Neural progenitor cell (in vitro differentiated cells): ENCODE results near the gene OR51E2.

Experiments
- EZH2phosphoT487 ChIP-seq: fragments of 200-600 bp; sonication (generic); IDR thresholded peaks from 2 replicates; pipeline ENCODE4 v1.6.1; 2017; ENCODE audit warnings: antibody characterized with exemption
- TF ChIP-seq, protein P1 (sequence below): fragments of 200-600 bp; sonication (generic); IDR thresholded peaks from 2 replicates; pipeline ENCODE4 v1.5.1; 2017; ENCODE audit warnings: antibody characterized with exemption, mild to moderate bottlenecking

DNA sequence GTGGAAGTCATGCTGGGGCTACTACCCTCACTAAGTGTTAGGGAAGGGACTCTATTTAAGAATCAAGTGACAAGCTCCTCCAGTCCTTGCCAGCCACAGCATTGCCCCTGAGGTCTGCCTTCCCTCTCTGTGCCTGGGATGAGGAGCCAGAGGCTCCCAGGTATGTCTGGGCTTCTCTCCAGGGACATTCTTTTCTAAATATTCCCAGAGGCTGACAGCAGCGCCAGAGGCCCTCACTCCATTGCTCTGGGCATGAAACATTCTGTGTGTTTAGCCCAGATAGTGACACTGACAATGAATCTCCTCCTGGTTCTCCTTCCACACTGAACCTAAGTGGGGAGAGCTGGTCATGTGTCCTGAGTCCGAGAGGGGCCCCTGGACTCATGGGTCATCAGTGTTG is 51.7 kb downstream of the OR51E2 start:
- TF ChIP-seq, protein P1, sequence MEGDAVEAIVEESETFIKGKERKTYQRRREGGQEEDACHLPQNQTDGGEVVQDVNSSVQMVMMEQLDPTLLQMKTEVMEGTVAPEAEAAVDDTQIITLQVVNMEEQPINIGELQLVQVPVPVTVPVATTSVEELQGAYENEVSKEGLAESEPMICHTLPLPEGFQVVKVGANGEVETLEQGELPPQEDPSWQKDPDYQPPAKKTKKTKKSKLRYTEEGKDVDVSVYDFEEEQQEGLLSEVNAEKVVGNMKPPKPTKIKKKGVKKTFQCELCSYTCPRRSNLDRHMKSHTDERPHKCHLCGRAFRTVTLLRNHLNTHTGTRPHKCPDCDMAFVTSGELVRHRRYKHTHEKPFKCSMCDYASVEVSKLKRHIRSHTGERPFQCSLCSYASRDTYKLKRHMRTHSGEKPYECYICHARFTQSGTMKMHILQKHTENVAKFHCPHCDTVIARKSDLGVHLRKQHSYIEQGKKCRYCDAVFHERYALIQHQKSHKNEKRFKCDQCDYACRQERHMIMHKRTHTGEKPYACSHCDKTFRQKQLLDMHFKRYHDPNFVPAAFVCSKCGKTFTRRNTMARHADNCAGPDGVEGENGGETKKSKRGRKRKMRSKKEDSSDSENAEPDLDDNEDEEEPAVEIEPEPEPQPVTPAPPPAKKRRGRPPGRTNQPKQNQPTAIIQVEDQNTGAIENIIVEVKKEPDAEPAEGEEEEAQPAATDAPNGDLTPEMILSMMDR = no peak
- TF ChIP-seq EZH2phosphoT487 = no peak
